B cell (primary cell): ENCODE data around the gene DPM2. TPM values are rescaled to one million over a fixed set of nuclear protein-coding genes. Genes with fewer than 3 reads are reported as not detected.

Source experiments
- ATAC-seq: fragments of 200-7000 bp; cut with Tn5 transposase; one replicate; pipeline ENCODE4 v1.10.0; 2021; ENCODE audit warnings: low read depth, mild to moderate bottlenecking, moderate number of reproducible peaks, moderate library complexity
- CTCF ChIA-PET: fragments of 350-600 bp; sonication (Branson Sonifier 250); formaldehyde crosslinking; loops from one replicate; lab custom pipeline; 2021; ENCODE audit warnings: antibody characterized with exemption, inconsistent platforms; lab: Charles Lee
- POLR2A ChIA-PET: fragments of 350-600 bp; sonication (Branson Sonifier 250); formaldehyde crosslinking; loops from one replicate; lab custom pipeline; 2021; ENCODE audit warnings: antibody characterized with exemption; lab: Charles Lee
- DNase-seq: peaks from one replicate; pipeline ENCODE4 v3.0.0; 2013
- H2AFZ ChIP-seq: 2 replicates; pipeline ENCODE4 v1.6.1; 2012; ENCODE audit warnings: mild to moderate bottlenecking, low read depth, low read length; ENCODE audit not compliant: insufficient read depth, poor library complexity, severe bottlenecking
- H3K27ac ChIP-seq, 2 donors: 1 replicate in 1 of 2; 2 replicates in 1 of 2; pipeline ENCODE4 v1.5.1; 2012 to 2013; ENCODE audit warnings: low read length in 2 of 2, mild to moderate bottlenecking in 2 of 2, moderate library complexity in 1 of 2
- H3K27me3 ChIP-seq, 4 experiments: fragments of 200-600 bp in 1 of 4; sonication (generic) in 1 of 4; replicated peaks in 1 of 4; 1 replicate in 2 of 4; 2 replicates in 2 of 4; pipeline versions ENCODE4 v1.6.1 to v1.7.0; 2013 to 2016; ENCODE audit warnings: low read length in 3 of 4, mild to moderate bottlenecking in 2 of 4, mixed read lengths in 1 of 4, moderate library complexity in 1 of 4; ENCODE audit not compliant: insufficient read depth in 4 of 4, control insufficient read depth in 3 of 4; ENCODE audit errors: control extremely low read depth in 1 of 4
- H3K36me3 ChIP-seq, 2 experiments: replicated peaks in 1 of 2; 1 replicate in 1 of 2; 2 replicates in 1 of 2; pipeline versions ENCODE4 v1.6.1 to v1.7.1; 2013; ENCODE audit warnings: low read length in 1 of 2; ENCODE audit not compliant: insufficient read depth in 2 of 2, control insufficient read depth in 1 of 2; ENCODE audit errors: control extremely low read depth in 1 of 2, extremely low read depth in 1 of 2
- H3K4me1 ChIP-seq, 2 donors: fragments of 200-600 bp in 1 of 2; sonication (generic) in 1 of 2; 1 replicate in 1 of 2; 2 replicates in 1 of 2; pipeline versions ENCODE4 v1.5.1 to v1.6.1; 2013 to 2017; ENCODE audit warnings: low read length in 2 of 2; ENCODE audit not compliant: control insufficient read depth in 2 of 2, insufficient read depth in 2 of 2
- H3K4me2 ChIP-seq: replicated peaks from 2 replicates; pipeline ENCODE3; 2012; ENCODE audit warnings: mild to moderate bottlenecking, low read depth, low read length; ENCODE audit not compliant: poor library complexity, severe bottlenecking
- H3K4me3 ChIP-seq, 5 experiments: fragments of 200-600 bp in 1 of 5; sonication (generic) in 1 of 5; 1 replicate in 3 of 5; 2 replicates in 2 of 5; pipeline versions ENCODE4 v1.5.1 to v1.7.0; 2011 to 2016; ENCODE audit warnings: low read length in 4 of 5, mild to moderate bottlenecking in 4 of 5, low read depth in 2 of 5, control low read depth in 1 of 5, moderate library complexity in 1 of 5; ENCODE audit not compliant: insufficient read depth in 1 of 5; ENCODE audit errors: control extremely low read depth in 1 of 5, extremely low read depth in 1 of 5
- H3K79me2 ChIP-seq: fragments of 200-600 bp; sonication (generic); one replicate; pipeline ENCODE4 v1.6.0; 2016; ENCODE audit warnings: low read length; ENCODE audit not compliant: control insufficient read depth, insufficient read depth
- H3K9ac ChIP-seq: fragments of 200-600 bp; sonication (generic); 2 replicates; pipeline ENCODE4 v1.6.1; 2017; ENCODE audit warnings: mild to moderate bottlenecking, low read length, moderate library complexity
- H3K9me3 ChIP-seq, 3 donors: one replicate each; pipeline versions ENCODE4 v1.6.1 to v1.7.1; 2013; ENCODE audit warnings: low read length in 2 of 3; ENCODE audit not compliant: control insufficient read depth in 2 of 3, insufficient read depth in 1 of 3; ENCODE audit errors: control extremely low read depth in 1 of 3
- H4K20me1 ChIP-seq: 2 replicates; pipeline ENCODE4 v1.6.0; 2012; ENCODE audit warnings: mild to moderate bottlenecking, low read length; ENCODE audit not compliant: insufficient read depth, control insufficient read depth, poor library complexity, severe bottlenecking
- H3K27ac Mint-ChIP-seq: one replicate; pipeline ENCODE4 v1.8.0; 2021; ENCODE audit warnings: mixed read lengths
- H3K27me3 Mint-ChIP-seq: one replicate; pipeline ENCODE4 v1.8.0; 2021; ENCODE audit warnings: mixed read lengths
- H3K4me1 Mint-ChIP-seq: one replicate; pipeline ENCODE4 v1.8.0; 2021; ENCODE audit warnings: mixed read lengths
- H3K4me3 Mint-ChIP-seq: one replicate; pipeline ENCODE4 v1.8.0; 2021; ENCODE audit warnings: mixed read lengths
- H3K9me3 Mint-ChIP-seq: one replicate; pipeline ENCODE4 v1.8.0; 2022; ENCODE audit warnings: mixed read lengths; ENCODE audit not compliant: insufficient read depth
- EZH2 ChIP-seq: IDR thresholded peaks from 2 replicates; pipeline ENCODE4 v1.6.1; 2012; ENCODE audit warnings: borderline replicate concordance, low read depth, mild to moderate bottlenecking, moderate library complexity, low read length; ENCODE audit not compliant: insufficient read depth, poor library complexity, severe bottlenecking
- WGBS: methylation state at CpG from one replicate; pipeline ENCODE4 v1.1.5; 2013; ENCODE audit warnings: missing lambda C conversion rate; ENCODE audit not compliant: insufficient coverage; 5-methylcytosine and 5-hydroxymethylcytosine counted together
- intact Hi-C: fragments of 100-400 bp; cut with micrococcal nuclease; formaldehyde crosslinking; loops from one replicate; pipeline ENCODE4 v1.10.0; 2022
- polyA plus RNA-seq: library from polyadenylated mRNA; depleted of rRNA; stranded (reverse); fragments of >200 nt; gene quantifications from 2 replicates; pipeline ENCODE4 v1.2.3, GENCODE V29; 2012
- total RNA-seq, 2 donors: library from RNA; stranded (reverse); fragments of 120-200 nt in 1 of 2; gene quantifications; 1 replicate in 1 of 2; 2 replicates in 1 of 2; pipeline versions ENCODE4 v1.2.3 to v1.2.4, GENCODE V29; 2013 to 2022
- TF ChIP-seq, protein P1 (sequence below): fragments of 200-600 bp; IDR thresholded peaks from one replicate; pipeline ENCODE4 v1.8.0; 2022; ENCODE audit warnings: antibody characterized with exemption, mild to moderate bottlenecking

The DPM2 gene
- total and polyA plus RNA-seq, 2 donors (not counting 1 experiment from before 2014, with no cell fraction given) = 34.1 to 42.9 TPM

DNA sequence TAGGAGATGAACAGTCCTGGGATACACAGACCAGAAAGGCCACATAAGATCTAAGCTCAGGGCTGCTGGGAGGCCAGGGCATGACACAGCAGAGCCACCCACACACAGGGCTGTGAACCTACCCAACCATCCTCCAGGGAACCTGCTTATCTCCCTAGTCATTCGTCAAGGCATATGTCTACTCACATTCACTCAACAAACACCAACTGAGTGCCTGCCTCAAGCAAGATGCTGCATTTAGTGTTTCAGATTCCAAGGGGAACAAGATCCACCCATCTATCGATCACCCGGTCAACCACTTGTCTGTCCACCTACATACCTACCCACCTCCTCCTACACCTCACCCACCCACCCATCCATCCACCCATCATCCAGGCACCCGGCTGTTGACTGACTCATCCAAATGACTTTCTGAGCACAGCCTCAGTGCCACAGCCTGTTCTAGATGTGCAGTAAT lies 1.9 kb downstream of the DPM2 start:
- ChIA-PET CTCF (no interaction called here), POLR2A (interaction anchor here (1.4 kb wide), 1 partner anchor 156 kb away, joined by 3 read pairs; no protein-coding TSS in a partner anchor)
- Mint-ChIP-seq H3K4me1 (peaks cover 48% of the 10 kb centered on the region), H3K27ac (peak overlapping the region; percentile 53), H3K9me3 (no peaks in the 10 kb centered on the region), H3K4me3 (peak overlapping the region; percentile 93), H3K27me3 (no peaks in the 10 kb centered on the region)
- H3K4me3 ChIP-seq = no peak overlapping the region
- peaks cover 32 to 40% of the 10 kb centered on the region in 2 donors for H3K4me1 ChIP-seq
- no peak for ATAC-seq
- H3K27ac ChIP-seq = no peak overlapping the region
- H3K9ac ChIP-seq = no peak overlapping the region
- peak overlapping the region; percentile 83 for H3K4me2 ChIP-seq
- TF ChIP-seq, protein P1, sequence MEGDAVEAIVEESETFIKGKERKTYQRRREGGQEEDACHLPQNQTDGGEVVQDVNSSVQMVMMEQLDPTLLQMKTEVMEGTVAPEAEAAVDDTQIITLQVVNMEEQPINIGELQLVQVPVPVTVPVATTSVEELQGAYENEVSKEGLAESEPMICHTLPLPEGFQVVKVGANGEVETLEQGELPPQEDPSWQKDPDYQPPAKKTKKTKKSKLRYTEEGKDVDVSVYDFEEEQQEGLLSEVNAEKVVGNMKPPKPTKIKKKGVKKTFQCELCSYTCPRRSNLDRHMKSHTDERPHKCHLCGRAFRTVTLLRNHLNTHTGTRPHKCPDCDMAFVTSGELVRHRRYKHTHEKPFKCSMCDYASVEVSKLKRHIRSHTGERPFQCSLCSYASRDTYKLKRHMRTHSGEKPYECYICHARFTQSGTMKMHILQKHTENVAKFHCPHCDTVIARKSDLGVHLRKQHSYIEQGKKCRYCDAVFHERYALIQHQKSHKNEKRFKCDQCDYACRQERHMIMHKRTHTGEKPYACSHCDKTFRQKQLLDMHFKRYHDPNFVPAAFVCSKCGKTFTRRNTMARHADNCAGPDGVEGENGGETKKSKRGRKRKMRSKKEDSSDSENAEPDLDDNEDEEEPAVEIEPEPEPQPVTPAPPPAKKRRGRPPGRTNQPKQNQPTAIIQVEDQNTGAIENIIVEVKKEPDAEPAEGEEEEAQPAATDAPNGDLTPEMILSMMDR = no peak
- H2AFZ ChIP-seq = no peak overlapping the region
- intact Hi-C loops = no loop called here
- no peaks in the 10 kb centered on the region for H3K27me3 ChIP-seq
- WGBS = 89% methylated on average over 4 of the region's 4 CpGs
- H3K79me2 ChIP-seq = peaks cover 41% of the 10 kb centered on the region
- peaks cover 0 to 4% (median 0%) of the 10 kb centered on the region in 3 donors for H3K9me3 ChIP-seq
- H4K20me1 ChIP-seq = peaks cover 16% of the 10 kb centered on the region
- no peak for DNase-seq
- peaks cover 0 to 11% of the 10 kb centered on the region in 2 experiments for H3K36me3 ChIP-seq

DNA sequence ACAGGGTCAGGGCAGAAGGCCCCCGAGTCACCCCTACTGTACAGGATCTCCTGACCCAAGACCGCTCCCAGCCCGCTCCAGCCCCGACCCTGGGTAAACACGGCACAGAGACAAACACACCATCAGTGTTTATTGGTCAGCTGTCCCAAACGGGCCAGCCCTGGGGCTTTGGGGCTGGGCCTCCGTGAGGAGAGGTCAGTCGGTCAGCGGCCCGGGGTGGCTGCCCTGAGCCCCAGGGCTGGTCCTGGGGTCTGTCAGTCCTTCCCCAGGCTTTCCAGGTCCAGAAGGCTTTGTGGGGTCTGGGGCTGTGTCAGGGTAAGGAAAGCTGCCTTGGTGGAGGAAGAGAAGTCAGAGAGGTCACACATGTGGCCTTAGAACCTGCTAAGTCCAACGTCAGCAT lies 2.7 kb downstream of the DPM2 start:
- peak overlapping the region; percentile 52 for H3K4me3 Mint-ChIP-seq
- POLR2A ChIA-PET = interaction anchor here (0.6 to 1.4 kb wide), 2 partner anchors 36 to 156 kb away, joined by 3 read pairs; no protein-coding TSS in a partner anchor
- TF ChIP-seq, protein P1 = no peak
- TF ChIP-seq EZH2 = no peak
- Histone ChIP-seq H3K9ac (no peak overlapping the region), H2AFZ (no peak overlapping the region), H3K36me3 (peaks cover 0 to 11% of the 10 kb centered on the region in 2 experiments), H4K20me1 (peaks cover 16% of the 10 kb centered on the region), H3K27ac (no peak overlapping the region), H3K79me2 (peaks cover 41% of the 10 kb centered on the region), H3K4me1 (peaks cover 37 to 47% of the 10 kb centered on the region in 2 donors), H3K27me3 (no peaks in the 10 kb centered on the region), H3K4me3 (no peak overlapping the region), H3K9me3 (peaks cover 0 to 4% (median 0%) of the 10 kb centered on the region in 3 donors), H3K4me2 (no peak overlapping the region)
- no peaks in the 10 kb centered on the region for H3K9me3 Mint-ChIP-seq
- H3K27me3 Mint-ChIP-seq = peaks cover 2% of the 10 kb centered on the region
- H3K4me1 Mint-ChIP-seq = peaks cover 52% of the 10 kb centered on the region
- no peak for DNase-seq
- ATAC-seq = no peak
- WGBS = 80% methylated on average over 11 of the region's 11 CpGs
- peak overlapping the region; percentile 39 for H3K27ac Mint-ChIP-seq
- CTCF ChIA-PET = interaction anchor here (1.2 kb wide), 1 partner anchor 183 kb away, joined by 3 read pairs; no protein-coding TSS in a partner anchor
- intact Hi-C loops = no loop called here
